ENCODE data around the gene P2RY8. TPM values are rescaled to one million over a fixed set of nuclear protein-coding genes. Genes with fewer than 3 reads are reported as not detected.
A peak's percentile ranks its signal among the peaks of the same experiment; 100 is the strongest.

The P2RY8 gene
- total RNA-seq, 1 experiment from 2014 or later: 0.37 TPM

- TF ChIP-seq AFF4 (CRISPR knock-in tag; IDR thresholded peaks at IDR 0.05; ENCODE audit: borderline replicate concordance): no peak
- no peak for TF ChIP-seq CREM (CRISPR knock-in tag; IDR thresholded peaks at IDR 0.05)
- TF ChIP-seq ZNF219 (CRISPR knock-in tag; IDR thresholded peaks at IDR 0.05; ENCODE audit: borderline replicate concordance): no peak
Measured at GRCh38 chrX:1424147-1424851, 112.7 kb downstream of the P2RY8 start (continued).

GRCh38 chrX:1423215-1423614, 113.8 kb downstream of the P2RY8 start:
- H3K27me3 Mint-ChIP-seq (ENCODE audit: low read depth): no peaks in the 10 kb centered on the region
- peaks cover 39% of the 10 kb centered on the region for H3K9me3 Mint-ChIP-seq
- TF ChIP-seq ERG (CRISPR knock-in tag; IDR thresholded peaks at IDR 0.05) (peak; percentile 84), FOXP4 (CRISPR knock-in tag; IDR thresholded peaks at IDR 0.05) (no peak), AFF4 (CRISPR knock-in tag; IDR thresholded peaks at IDR 0.05; ENCODE audit: borderline replicate concordance) (no peak), NFYB (CRISPR knock-in tag; conservative IDR thresholded peaks at IDR 0.05; ENCODE audit: low read depth) (no peak), NFATC4 (CRISPR knock-in tag; IDR thresholded peaks at IDR 0.05) (no peak), CTCF (IDR thresholded peaks at IDR 0.05) (no peak)
- peaks cover 12% of the 10 kb centered on the region for H3K4me1 Mint-ChIP-seq
- H3K27ac Mint-ChIP-seq: no peak overlapping the region
- DNase-seq (ENCODE audit: low spot score): no peak
- peaks cover 79% of the 10 kb centered on the region for H3K36me3 Mint-ChIP-seq
- ChIA-PET CTCF (no interaction called here), POLR2A (no interaction called here)
- no peak for ATAC-seq
- no peak overlapping the region for H3K4me3 Mint-ChIP-seq

GRCh38 chrX:1422135-1422465, 114.9 kb downstream of the P2RY8 start:
- Mint-ChIP-seq H3K4me1 (peaks cover 12% of the 10 kb centered on the region), H3K27me3 (ENCODE audit: low read depth) (no peaks in the 10 kb centered on the region), H3K36me3 (peaks cover 74% of the 10 kb centered on the region), H3K27ac (no peak overlapping the region), H3K9me3 (peaks cover 39% of the 10 kb centered on the region), H3K4me3 (no peak overlapping the region)
- DNase-seq (ENCODE audit: low spot score) (no peak), ATAC-seq (no peak)
- POLR2A ChIA-PET: no interaction called here
- CTCF ChIA-PET: no interaction called here
- TF ChIP-seq PREB (CRISPR knock-in tag; IDR thresholded peaks at IDR 0.05; ENCODE audit: borderline replicate concordance) (no peak), ZBTB21 (CRISPR knock-in tag; IDR thresholded peaks at IDR 0.05; ENCODE audit: borderline replicate concordance) (no peak)
